ENCODE results near the gene CIB4.

The CIB4 gene

GRCh38 chr2:26644188-26644835, 3.1 kb upstream of the CIB4 start:
- DNase-seq, result no peak

- no peak for DNase-seq
Observed at GRCh38 chr2:26642429-26642828, 1.3 kb upstream of the CIB4 start.

GRCh38 chr2:26640331-26640745, 828 bp downstream of the CIB4 start:
- no peak for DNase-seq

GRCh38 chr2:26639685-26640243, 1.4 kb downstream of the CIB4 start:
- DNase-seq, result no peak

- DNase-seq, result no peak
Observed at GRCh38 chr2:26637811-26638310, 3.3 kb downstream of the CIB4 start.

- no peak for DNase-seq
Observed at GRCh38 chr2:26636935-26637334, 4.2 kb downstream of the CIB4 start.

GRCh38 chr2:26635401-26635800, 5.8 kb downstream of the CIB4 start:
- no peak for DNase-seq

- DNase-seq, result no peak
Observed at GRCh38 chr2:26634636-26635230, 6.4 kb downstream of the CIB4 start.

GRCh38 chr2:26633993-26634595, 7.1 kb downstream of the CIB4 start:
- DNase-seq, result no peak

GRCh38 chr2:26633351-26633945, 7.7 kb downstream of the CIB4 start:
- no peak for DNase-seq

GRCh38 chr2:26632624-26633185, 8.5 kb downstream of the CIB4 start:
- no peak for DNase-seq

GRCh38 chr2:26631401-26632170, 9.6 kb downstream of the CIB4 start:
- no peak for DNase-seq

- DNase-seq, result no peak
Observed at GRCh38 chr2:26630669-26631360, 10.4 kb downstream of the CIB4 start.

GRCh38 chr2:26630235-26630634, 10.9 kb downstream of the CIB4 start:
- no peak for DNase-seq

- no peak for DNase-seq
Observed at GRCh38 chr2:26629751-26630150, 11.4 kb downstream of the CIB4 start.

- DNase-seq, result no peak
Observed at GRCh38 chr2:26629346-26629630, 11.9 kb downstream of the CIB4 start.

- DNase-seq, result no peak
Observed at GRCh38 chr2:26628561-26629345, 12.4 kb downstream of the CIB4 start.

GRCh38 chr2:26627350-26628105, 13.6 kb downstream of the CIB4 start:
- no peak for DNase-seq

- no peak for DNase-seq
Observed at GRCh38 chr2:26626606-26627005, 14.6 kb downstream of the CIB4 start.
